ENCODE measurements around the gene CTCFL. TPM values are rescaled to one million over a fixed set of nuclear protein-coding genes. Genes with fewer than 3 reads are reported as not detected.

CTCFL gene
- total and polyA plus RNA-seq, 2 donors (not counting 3 experiments of a cell fraction or from before 2014, with no cell fraction given) = not detected

- ChIA-PET CTCF (interaction anchor here (1.4 to 1.8 kb wide), 3 partner anchors 12 to 94 kb away, joined by 3 to 7 read pairs (median 6); no protein-coding TSS in a partner anchor), POLR2A (no interaction called here)
- Histone ChIP-seq H3K9ac (replicated peaks; ENCODE audit: extremely low read depth, insufficient read depth, low read length) (no peak overlapping the region), H3K9me3 (replicated peaks; ENCODE audit: control insufficient read depth, insufficient read depth, low read length) (no peaks in the 10 kb centered on the region), H2AFZ (ENCODE audit: low read depth, low read length) (no peak overlapping the region), H3K4me2 (ENCODE audit: insufficient read depth, low read length) (no peak overlapping the region), H3K4me1 (ENCODE audit: control insufficient read depth, extremely low read depth, insufficient read depth, low read length) (peaks cover 12% of the 10 kb centered on the region), H3K9me1 (replicated peaks; ENCODE audit: control insufficient read depth, extremely low read depth, insufficient read depth, low read length) (no peaks in the 10 kb centered on the region), H3K27ac (ENCODE audit: insufficient read depth, low read depth, low read length) (no peak overlapping the region), H3K36me3 (ENCODE audit: control insufficient read depth in 2 of 2, extremely low read depth in 1 of 2, insufficient read depth in 2 of 2, low read length in 2 of 2) (no peaks in the 10 kb centered on the region), H3K27me3 (ENCODE audit: control insufficient read depth in 2 of 2, insufficient read depth in 2 of 2, low read length in 2 of 2) (peaks cover 3 to 22% of the 10 kb centered on the region in 2 experiments), H3K4me3 (replicated peaks in 1 of 3; ENCODE audit: insufficient read depth in 1 of 3, low read depth in 1 of 3, low read length in 3 of 3) (no peak overlapping the region), H3K79me2 (ENCODE audit: control insufficient read depth, insufficient read depth, low read length) (no peaks in the 10 kb centered on the region), H4K20me1 (replicated peaks; ENCODE audit: control insufficient read depth, extremely low read depth, insufficient read depth, low read length) (no peaks in the 10 kb centered on the region)
- intact Hi-C loops (cut with micrococcal nuclease) = loop anchor here (1.0 kb wide), 1 partner anchor 86 kb away; no protein-coding TSS in a partner anchor
- TF ChIP-seq MYC (IDR thresholded peaks at IDR 0.05; ENCODE audit: low read depth, low read length) (no peak), POLR2A (IDR thresholded peaks at IDR 0.05; ENCODE audit: low read depth, low read length) (no peak), GATA2 (IDR thresholded peaks at IDR 0.05; ENCODE audit: insufficient read depth, insufficient read length, low read depth, low read length) (no peak), POLR2AphosphoS5 (IDR thresholded peaks at IDR 0.05; ENCODE audit: insufficient read depth, low read depth, low read length) (no peak), JUN (IDR thresholded peaks at IDR 0.05; ENCODE audit: borderline replicate concordance, insufficient read depth, insufficient read length, low read depth) (no peak)
- TSS peak; percentile 91 for BruUV-seq (replicated peaks)
- dilution Hi-C loops (cut with MboI; ENCODE audit: extremely low pct_ligation_motif_present, low sequenced_read_pairs) = no loop called here
- DNase-seq (ENCODE audit: low read depth, low spot score) = no peak
- no peak for FAIRE-seq
These were observed 49.4 kb downstream of the CTCFL start for GRCh38 chr20:57475388-57476083.

- Histone ChIP-seq H3K4me3 (replicated peaks in 1 of 3; ENCODE audit: insufficient read depth in 1 of 3, low read depth in 1 of 3, low read length in 3 of 3) (no peak overlapping the region), H2AFZ (ENCODE audit: low read depth, low read length) (no peak overlapping the region), H3K27ac (ENCODE audit: insufficient read depth, low read depth, low read length) (no peak overlapping the region), H4K20me1 (replicated peaks; ENCODE audit: control insufficient read depth, extremely low read depth, insufficient read depth, low read length) (no peaks in the 10 kb centered on the region), H3K4me2 (ENCODE audit: insufficient read depth, low read length) (no peak overlapping the region), H3K9me3 (replicated peaks; ENCODE audit: control insufficient read depth, insufficient read depth, low read length) (no peaks in the 10 kb centered on the region), H3K36me3 (ENCODE audit: control insufficient read depth in 2 of 2, extremely low read depth in 1 of 2, insufficient read depth in 2 of 2, low read length in 2 of 2) (no peaks in the 10 kb centered on the region), H3K9me1 (replicated peaks; ENCODE audit: control insufficient read depth, extremely low read depth, insufficient read depth, low read length) (no peaks in the 10 kb centered on the region), H3K9ac (replicated peaks; ENCODE audit: extremely low read depth, insufficient read depth, low read length) (no peak overlapping the region), H3K4me1 (ENCODE audit: control insufficient read depth, extremely low read depth, insufficient read depth, low read length) (peaks cover 12% of the 10 kb centered on the region), H3K27me3 (ENCODE audit: control insufficient read depth in 2 of 2, insufficient read depth in 2 of 2, low read length in 2 of 2) (peaks cover 6 to 22% of the 10 kb centered on the region in 2 experiments), H3K79me2 (ENCODE audit: control insufficient read depth, insufficient read depth, low read length) (no peaks in the 10 kb centered on the region)
- dilution Hi-C loops (cut with MboI; ENCODE audit: extremely low pct_ligation_motif_present, low sequenced_read_pairs) = no loop called here
- ChIA-PET CTCF (no interaction called here), POLR2A (no interaction called here)
- FAIRE-seq = no peak
- TF ChIP-seq GATA2 (IDR thresholded peaks at IDR 0.05; ENCODE audit: insufficient read depth, insufficient read length, low read depth, low read length) = no peak
- no peak for TF ChIP-seq MYC (IDR thresholded peaks at IDR 0.05; ENCODE audit: low read depth, low read length)
- no peak for TF ChIP-seq JUN (IDR thresholded peaks at IDR 0.05; ENCODE audit: borderline replicate concordance, insufficient read depth, insufficient read length, low read depth)
- no peak for DNase-seq (ENCODE audit: low read depth, low spot score)
- intact Hi-C loops (cut with micrococcal nuclease) = no loop called here
- no TSS peak for BruUV-seq (replicated peaks)
These were observed 50.1 kb downstream of the CTCFL start for GRCh38 chr20:57474816-57475215.

Measured in endothelial cell of umbilical vein (primary cell).